Kidney (tissue), 14 donors: ENCODE measurements around the gene FGD2. TPM values are rescaled to one million over a fixed set of nuclear protein-coding genes. Genes with fewer than 3 reads are reported as not detected.

Source experiments
- DNase-seq, 5 donors: peaks; one replicate each; pipeline ENCODE4 v3.0.0-alpha.2; 2013 to 2020
- FAIRE-seq: peaks from 2 replicates; lab custom pipeline; 2012; peaks lifted over from hg19 to GRCh38; lab: Jason Lieb, UNC
- H3K27ac ChIP-seq, 2 donors: one replicate each; pipeline ENCODE4 v1.7.0; 2013; ENCODE audit warnings: low read depth in 2 of 2, low read length in 2 of 2, inconsistent platforms in 1 of 2
- H3K27me3 ChIP-seq: one replicate; pipeline ENCODE4 v1.7.1; 2013; ENCODE audit warnings: low read length, inconsistent platforms; ENCODE audit not compliant: control insufficient read depth, insufficient read depth
- H3K36me3 ChIP-seq, 3 donors: one replicate each; pipeline versions ENCODE4 v1.7.0 to v1.7.1; 2013; ENCODE audit warnings: low read length in 3 of 3, control low read depth in 1 of 3, inconsistent platforms in 1 of 3; ENCODE audit not compliant: insufficient read depth in 3 of 3, control insufficient read depth in 2 of 3
- H3K4me1 ChIP-seq, 3 donors: one replicate each; pipeline versions ENCODE4 v1.7.0 to v1.7.1; 2013; ENCODE audit warnings: low read length in 3 of 3, inconsistent platforms in 1 of 3, low read depth in 1 of 3; ENCODE audit not compliant: control insufficient read depth in 2 of 3, insufficient read depth in 2 of 3
- H3K4me3 ChIP-seq, 3 donors: one replicate each; pipeline versions ENCODE4 v1.7.0 to v1.8.1; 2013; ENCODE audit warnings: low read length in 3 of 3, control low read depth in 1 of 3, inconsistent platforms in 1 of 3
- H3K9ac ChIP-seq, 3 donors: one replicate each; pipeline versions ENCODE4 v1.7.0 to v1.7.1; 2013; ENCODE audit warnings: low read length in 3 of 3, control low read depth in 1 of 3, inconsistent platforms in 1 of 3
- H3K9me3 ChIP-seq, 3 donors: one replicate each; pipeline versions ENCODE4 v1.7.0 to v1.7.1; 2013; ENCODE audit warnings: low read length in 3 of 3, control low read depth in 1 of 3, inconsistent platforms in 1 of 3; ENCODE audit not compliant: control insufficient read depth in 2 of 3, insufficient read depth in 1 of 3
- intact Hi-C: fragments of 100-400 bp; cut with DNase I; formaldehyde crosslinking; loops from one replicate; pipeline ENCODE4 v1.11.1; 2022
- polyA plus RNA-seq: library from polyadenylated mRNA; stranded (reverse); fragments of 350-450 nt; fragmentation: Illumina TruSeq; extraction: RNeasy Lipid Tissue Mini Kit (QIAGEN cat#74804); gene quantifications from one replicate; pipeline ENCODE4 v1.2.3, GENCODE V29; 2014; ENCODE audit warnings: low read depth, low replicate concordance; ENCODE audit not compliant: insufficient read depth
- total RNA-seq: library from RNA; stranded (reverse); fragmentation: NEBNext Ultra II Directional; extraction: Animal tissue kit (Norgen Biotek cat#: 25700); gene quantifications from one replicate; pipeline ENCODE4 v1.2.1, GENCODE V29; 2021
- TF ChIP-seq, protein P1 (sequence below): IDR thresholded peaks from 3 replicates; pipeline ENCODE4 v1.5.1; 2012; ENCODE audit warnings: mild to moderate bottlenecking, moderate library complexity, borderline replicate concordance; ENCODE audit not compliant: insufficient read depth; ENCODE audit errors: extremely low read depth
- donor health status: control.
- donor health status: control.
- donor health status: control.
- donor health status: control.
- donor health status: control.
- donor health status: DM: yes; HTN: yes; CAD: no.
- donor health status: Normal renal cell carcinoma (clear cell type).

Gene FGD2
- total and polyA plus RNA-seq, 2 donors from 2014 or later = 0.97 to 49.5 TPM

DNA sequence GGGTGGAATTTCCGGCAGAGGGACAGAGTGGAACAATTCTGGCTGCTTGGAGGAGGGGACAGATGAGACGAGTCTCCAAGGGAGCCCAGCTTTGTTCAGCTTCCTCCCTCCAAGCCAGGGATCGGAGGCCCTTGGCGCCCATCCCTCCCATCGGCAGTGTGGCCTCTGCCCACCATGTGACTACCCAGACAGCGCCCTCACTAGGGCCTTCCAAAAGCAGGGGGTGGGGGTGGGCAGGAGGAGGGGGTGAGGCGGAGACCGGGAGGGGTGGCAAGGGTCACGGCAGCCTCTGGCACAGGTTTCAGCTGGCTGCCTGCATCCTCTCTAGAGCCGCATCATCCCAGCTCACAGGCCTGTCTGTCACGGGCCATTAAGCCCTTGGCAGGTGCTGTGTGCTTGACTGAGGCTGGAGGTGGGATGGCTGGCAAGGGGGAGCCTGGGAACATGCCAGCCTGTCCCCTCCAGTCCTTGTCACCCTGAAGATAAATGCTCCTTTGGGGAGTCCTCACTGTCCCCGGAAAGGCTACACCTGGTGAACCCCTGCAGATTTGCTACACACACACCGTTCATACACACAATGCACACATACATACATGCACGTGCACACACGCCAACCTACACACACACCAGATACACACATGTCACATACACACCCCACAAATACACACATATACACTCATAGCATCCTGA, 6.2 kb upstream of the FGD2 start:
- no peaks in the 10 kb centered on the region for H3K9me3 ChIP-seq
- TF ChIP-seq, protein P1, sequence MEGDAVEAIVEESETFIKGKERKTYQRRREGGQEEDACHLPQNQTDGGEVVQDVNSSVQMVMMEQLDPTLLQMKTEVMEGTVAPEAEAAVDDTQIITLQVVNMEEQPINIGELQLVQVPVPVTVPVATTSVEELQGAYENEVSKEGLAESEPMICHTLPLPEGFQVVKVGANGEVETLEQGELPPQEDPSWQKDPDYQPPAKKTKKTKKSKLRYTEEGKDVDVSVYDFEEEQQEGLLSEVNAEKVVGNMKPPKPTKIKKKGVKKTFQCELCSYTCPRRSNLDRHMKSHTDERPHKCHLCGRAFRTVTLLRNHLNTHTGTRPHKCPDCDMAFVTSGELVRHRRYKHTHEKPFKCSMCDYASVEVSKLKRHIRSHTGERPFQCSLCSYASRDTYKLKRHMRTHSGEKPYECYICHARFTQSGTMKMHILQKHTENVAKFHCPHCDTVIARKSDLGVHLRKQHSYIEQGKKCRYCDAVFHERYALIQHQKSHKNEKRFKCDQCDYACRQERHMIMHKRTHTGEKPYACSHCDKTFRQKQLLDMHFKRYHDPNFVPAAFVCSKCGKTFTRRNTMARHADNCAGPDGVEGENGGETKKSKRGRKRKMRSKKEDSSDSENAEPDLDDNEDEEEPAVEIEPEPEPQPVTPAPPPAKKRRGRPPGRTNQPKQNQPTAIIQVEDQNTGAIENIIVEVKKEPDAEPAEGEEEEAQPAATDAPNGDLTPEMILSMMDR = no peak
- H3K4me1 ChIP-seq = peaks cover 2 to 22% (median 20%) of the 10 kb centered on the region in 3 donors
- peak overlapping the region; percentile 90 to 93 for H3K27ac ChIP-seq
- FAIRE-seq (no peak), DNase-seq (peak in 4 of 5 donors; percentile 95 to 96 (median 96))
- intact Hi-C loops = no loop called here
- H3K9ac ChIP-seq = no peak overlapping the region
- no peaks in the 10 kb centered on the region for H3K27me3 ChIP-seq
- H3K4me3 ChIP-seq = no peak overlapping the region
- H3K36me3 ChIP-seq = no peaks in the 10 kb centered on the region

DNA sequence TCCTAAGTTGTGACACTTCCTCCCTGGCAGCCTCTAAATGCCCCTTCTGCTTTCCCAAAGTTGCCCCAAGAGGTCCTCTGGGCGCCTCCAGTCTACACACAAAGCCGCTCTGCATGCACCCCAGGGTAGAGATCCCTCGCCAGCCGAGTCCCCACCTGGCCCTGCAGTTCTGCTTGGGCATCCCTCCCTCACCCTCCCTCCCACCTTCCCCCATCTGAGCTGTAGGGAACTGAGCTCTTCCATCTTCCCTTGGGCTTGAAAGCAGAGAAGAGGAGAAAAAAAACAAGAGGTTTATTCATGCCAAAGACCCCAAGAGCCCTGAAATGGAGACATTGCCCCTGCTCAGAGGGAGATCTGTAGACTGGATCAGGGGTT, 5.7 kb upstream of the FGD2 start:
- no peaks in the 10 kb centered on the region for H3K36me3 ChIP-seq
- H3K9me3 ChIP-seq = no peaks in the 10 kb centered on the region
- intact Hi-C loops = no loop called here
- H3K27me3 ChIP-seq = no peaks in the 10 kb centered on the region
- TF ChIP-seq, protein P1 = no peak
- H3K9ac ChIP-seq = no peak overlapping the region
- peaks cover 2 to 22% (median 20%) of the 10 kb centered on the region in 3 donors for H3K4me1 ChIP-seq
- DNase-seq (peak in 2 of 5 donors; percentile 49 to 56), FAIRE-seq (no peak)
- H3K27ac ChIP-seq = no peak overlapping the region
- no peak overlapping the region for H3K4me3 ChIP-seq

DNA sequence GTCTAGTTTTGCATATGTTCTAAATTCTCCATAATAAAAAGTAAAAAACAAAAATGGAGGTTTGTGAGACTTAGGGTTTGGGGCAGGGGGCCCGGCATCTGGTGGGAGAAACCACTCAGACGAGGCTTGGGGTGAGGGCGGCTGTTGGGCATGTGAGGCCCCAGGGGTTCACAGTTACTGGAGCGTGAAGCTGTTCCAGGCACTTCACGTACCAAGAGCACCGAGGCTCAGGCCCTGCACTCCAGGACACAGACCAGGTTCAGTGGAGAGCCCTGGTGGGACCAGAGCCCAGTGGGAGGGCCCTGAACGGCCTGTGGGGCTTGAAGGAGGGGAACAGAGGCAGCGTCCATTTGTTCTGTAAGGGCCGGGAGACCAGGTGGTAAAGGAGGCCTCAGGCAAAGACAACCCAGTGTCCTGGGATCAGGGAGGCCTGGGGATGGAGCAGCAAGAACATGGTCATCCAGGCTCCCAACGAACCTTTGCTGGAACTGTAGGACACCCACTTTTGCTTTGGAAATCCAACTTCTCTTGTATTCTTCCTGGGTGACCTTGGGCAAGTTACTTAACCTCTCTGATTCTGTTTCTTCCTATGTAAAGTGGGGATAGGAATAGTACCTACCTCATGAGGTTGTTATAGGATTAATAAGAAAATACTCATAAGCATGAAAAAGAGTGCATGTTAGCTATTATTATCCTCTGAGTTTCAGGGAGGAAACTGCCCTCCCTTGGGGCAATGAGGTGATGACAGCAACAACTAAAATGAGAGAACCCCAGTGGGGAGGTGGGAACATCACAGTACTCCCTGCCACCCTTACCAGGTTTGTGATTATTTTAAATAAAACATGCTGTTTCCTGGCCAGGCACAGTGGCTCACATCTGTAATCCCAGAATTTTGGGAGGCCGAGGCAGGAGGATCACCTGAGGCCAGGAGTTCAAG, 1.1 kb upstream of the FGD2 start:
- no peaks in the 10 kb centered on the region for H3K27me3 ChIP-seq
- H3K4me3 ChIP-seq = no peak overlapping the region
- no peak overlapping the region for H3K27ac ChIP-seq
- TF ChIP-seq, protein P1 = no peak
- no peaks in the 10 kb centered on the region for H3K36me3 ChIP-seq
- no peak for FAIRE-seq
- no peak overlapping the region for H3K9ac ChIP-seq
- no peaks in the 10 kb centered on the region for H3K9me3 ChIP-seq
- DNase-seq = peak in 3 of 5 donors; percentile 31 to 50 (median 34)
- peaks cover 0 to 5% (median 4%) of the 10 kb centered on the region in 3 donors for H3K4me1 ChIP-seq
- intact Hi-C loops = no loop called here
